OCI-LY7 (cell line): ENCODE data around the gene CNN1. TPM values are rescaled to one million over a fixed set of nuclear protein-coding genes. Genes with fewer than 3 reads are reported as not detected.

ENCODE experiments used
- BruUV-seq: library from RNA; stranded (reverse); fragments of 400-500 nt; replicated peaks from 2 replicates; lab custom pipeline; 2021; lab: Mats Ljungman, UMichigan
- CTCF ChIA-PET: fragments of 300-600 bp; sonication (Branson Sonifier 250); formaldehyde crosslinking; loops from one replicate; lab custom pipeline; 2022; ENCODE audit warnings: antibody characterized with exemption; ENCODE audit not compliant: unreplicated experiment; lab: Charles Lee
- POLR2A ChIA-PET: fragments of 300-600 bp; sonication (Branson Sonifier 250); formaldehyde crosslinking; loops from one replicate; lab custom pipeline; 2022; ENCODE audit warnings: antibody characterized with exemption; lab: Charles Lee
- DNase-seq: peaks from one replicate; pipeline ENCODE4 v3.0.0-alpha.2; 2015; ENCODE audit warnings: low spot score
- H2AFZ ChIP-seq: fragments of 200-600 bp; sonication (generic), shearing (Covaris generic); 2 replicates; pipeline ENCODE4 v1.6.1; 2014; ENCODE audit warnings: mild to moderate bottlenecking, antibody characterized with exemption, low read length, moderate library complexity
- H3K27ac ChIP-seq: fragments of 200-600 bp; sonication (generic); 2 replicates; pipeline ENCODE4 v1.5.1; 2014; ENCODE audit warnings: mixed run types, low read depth, mild to moderate bottlenecking, moderate library complexity, low read length, inconsistent platforms; ENCODE audit not compliant: poor library complexity, severe bottlenecking
- H3K36me3 ChIP-seq: fragments of 200-600 bp; sonication (generic); 2 replicates; pipeline ENCODE4 v1.6.1; 2014; ENCODE audit warnings: mild to moderate bottlenecking, antibody characterized with exemption, low read length, moderate library complexity, mixed read lengths; ENCODE audit not compliant: insufficient read depth
- H3K4me1 ChIP-seq: fragments of 200-600 bp; sonication (generic); 2 replicates; pipeline ENCODE4 v1.5.1; 2014; ENCODE audit warnings: mild to moderate bottlenecking, low read length; ENCODE audit not compliant: insufficient read depth, poor library complexity, severe bottlenecking
- H3K4me2 ChIP-seq: fragments of 200-600 bp; sonication (generic); 2 replicates; pipeline ENCODE4 v1.6.1; 2014; ENCODE audit warnings: mild to moderate bottlenecking, low read length
- H3K4me3 ChIP-seq: fragments of 200-600 bp; sonication (generic); 2 replicates; pipeline ENCODE4 v1.5.1; 2014; ENCODE audit warnings: mild to moderate bottlenecking, low read depth, low read length; ENCODE audit not compliant: poor library complexity, severe bottlenecking
- H3K79me2 ChIP-seq: fragments of 200-600 bp; sonication (generic); 2 replicates; pipeline ENCODE4 v1.6.1; 2016; ENCODE audit warnings: low read depth, mild to moderate bottlenecking, low read length, moderate library complexity, mixed read lengths; ENCODE audit not compliant: insufficient read depth
- H3K9me2 ChIP-seq: fragments of 200-600 bp; sonication (generic); 2 replicates; pipeline ENCODE4 v1.6.1; 2016; ENCODE audit warnings: mild to moderate bottlenecking, low read length, mixed read lengths; ENCODE audit not compliant: insufficient read depth
- H3K9me3 ChIP-seq: fragments of 200-600 bp; sonication (generic); 2 replicates; pipeline ENCODE4 v1.6.1; 2014; ENCODE audit warnings: mild to moderate bottlenecking, mixed run types, low read length, mixed read lengths
- H4K20me1 ChIP-seq: fragments of 200-600 bp; sonication (generic); 2 replicates; pipeline ENCODE4 v1.6.1; 2014; ENCODE audit warnings: mild to moderate bottlenecking, antibody characterized with exemption, low read length, moderate library complexity, mixed read lengths; ENCODE audit not compliant: insufficient read depth
- EZH2phosphoT487 ChIP-seq: fragments of 200-600 bp; sonication (generic); IDR thresholded peaks from 2 replicates; pipeline ENCODE4 v1.6.1; 2018; ENCODE audit warnings: low read depth, borderline replicate concordance, mild to moderate bottlenecking, mixed run types, antibody characterized with exemption, low read length, moderate library complexity, mixed read lengths
- intact Hi-C: fragments of 100-400 bp; cut with micrococcal nuclease; formaldehyde crosslinking; loops from one replicate; pipeline ENCODE4 v1.10.0; 2022; ENCODE audit not compliant: unreplicated experiment
- total RNA-seq, 2 experiments: library from RNA; depleted of rRNA in 1 of 2; stranded (reverse); fragments of >200 nt in 1 of 2; shearing (Covaris generic) in 1 of 2; gene quantifications; 2 replicates each; pipeline ENCODE4 v1.2.3, GENCODE V29; 2014 to 2022
- TF ChIP-seq, protein P1 (sequence below): fragments of 200-600 bp; sonication (generic); conservative IDR thresholded peaks from 2 replicates; pipeline ENCODE4 v1.5.1; 2014; ENCODE audit warnings: mild to moderate bottlenecking, antibody characterized with exemption, low read length, moderate library complexity, mixed read lengths

Gene CNN1
- total RNA-seq, 2 experiments from 2014 or later: not detected

GRCh38 chr19:11496391-11497163 is 42.1 kb upstream of the CNN1 start:
- H4K20me1 ChIP-seq: no peaks in the 10 kb centered on the region
- no peak overlapping the region for H2AFZ ChIP-seq
- no peak overlapping the region for H3K4me3 ChIP-seq
- intact Hi-C loops: loop anchor here (1.0 kb wide), 1 partner anchor 91 kb away; no protein-coding TSS in a partner anchor
- H3K27ac ChIP-seq: no peak overlapping the region
- no TSS peak for BruUV-seq
- ChIA-PET POLR2A (no interaction called here), CTCF (no interaction called here)
- TF ChIP-seq EZH2phosphoT487: no peak
- TF ChIP-seq, protein P1, sequence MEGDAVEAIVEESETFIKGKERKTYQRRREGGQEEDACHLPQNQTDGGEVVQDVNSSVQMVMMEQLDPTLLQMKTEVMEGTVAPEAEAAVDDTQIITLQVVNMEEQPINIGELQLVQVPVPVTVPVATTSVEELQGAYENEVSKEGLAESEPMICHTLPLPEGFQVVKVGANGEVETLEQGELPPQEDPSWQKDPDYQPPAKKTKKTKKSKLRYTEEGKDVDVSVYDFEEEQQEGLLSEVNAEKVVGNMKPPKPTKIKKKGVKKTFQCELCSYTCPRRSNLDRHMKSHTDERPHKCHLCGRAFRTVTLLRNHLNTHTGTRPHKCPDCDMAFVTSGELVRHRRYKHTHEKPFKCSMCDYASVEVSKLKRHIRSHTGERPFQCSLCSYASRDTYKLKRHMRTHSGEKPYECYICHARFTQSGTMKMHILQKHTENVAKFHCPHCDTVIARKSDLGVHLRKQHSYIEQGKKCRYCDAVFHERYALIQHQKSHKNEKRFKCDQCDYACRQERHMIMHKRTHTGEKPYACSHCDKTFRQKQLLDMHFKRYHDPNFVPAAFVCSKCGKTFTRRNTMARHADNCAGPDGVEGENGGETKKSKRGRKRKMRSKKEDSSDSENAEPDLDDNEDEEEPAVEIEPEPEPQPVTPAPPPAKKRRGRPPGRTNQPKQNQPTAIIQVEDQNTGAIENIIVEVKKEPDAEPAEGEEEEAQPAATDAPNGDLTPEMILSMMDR: peak; percentile 95
- H3K9me2 ChIP-seq: no peaks in the 10 kb centered on the region
- H3K4me2 ChIP-seq: no peak overlapping the region
- no peaks in the 10 kb centered on the region for H3K4me1 ChIP-seq
- H3K36me3 ChIP-seq: peaks cover 37% of the 10 kb centered on the region
- DNase-seq: peak; percentile 77
- no peaks in the 10 kb centered on the region for H3K9me3 ChIP-seq
- H3K79me2 ChIP-seq: no peaks in the 10 kb centered on the region

DNA sequence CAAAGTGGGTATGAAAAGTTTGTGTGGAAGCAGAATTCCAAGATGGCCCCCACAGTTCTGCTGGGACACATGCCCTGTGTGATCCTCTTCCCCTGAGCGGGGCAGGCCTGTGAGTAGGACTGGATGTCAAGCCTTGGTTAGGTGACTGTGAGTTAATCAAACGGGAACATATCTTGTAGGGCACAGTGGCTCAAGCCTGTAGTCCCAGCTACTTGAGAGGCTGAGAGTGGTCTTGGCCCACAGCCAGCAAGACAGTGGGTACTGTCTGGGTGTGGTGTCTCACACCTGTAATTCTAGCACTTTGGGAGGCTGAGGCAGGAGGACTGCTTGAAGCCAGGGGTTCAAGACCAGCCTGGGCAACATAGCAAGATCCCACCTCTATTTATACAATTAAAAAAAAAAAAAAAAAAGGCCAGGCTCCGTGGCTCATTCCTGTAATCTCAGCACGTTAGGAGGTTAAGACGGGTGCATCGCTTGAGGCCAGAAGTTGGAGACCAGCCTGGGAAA is 39.4 kb upstream of the CNN1 start:
- Histone ChIP-seq H4K20me1 (no peaks in the 10 kb centered on the region), H3K27ac (no peak overlapping the region), H3K4me3 (no peak overlapping the region), H3K36me3 (peaks cover 27% of the 10 kb centered on the region), H2AFZ (no peak overlapping the region), H3K4me2 (no peak overlapping the region), H3K9me2 (no peaks in the 10 kb centered on the region), H3K9me3 (no peaks in the 10 kb centered on the region), H3K4me1 (peaks cover under 1% of the 10 kb centered on the region), H3K79me2 (peaks cover under 1% of the 10 kb centered on the region; the same call in 1 of the 2 replicates)
- no TSS peak for BruUV-seq
- CTCF ChIA-PET: no interaction called here
- TF ChIP-seq EZH2phosphoT487: no peak
- TF ChIP-seq, protein P1: no peak
- no peak for DNase-seq
- intact Hi-C loops: no loop called here
- POLR2A ChIA-PET: no interaction called here

DNA sequence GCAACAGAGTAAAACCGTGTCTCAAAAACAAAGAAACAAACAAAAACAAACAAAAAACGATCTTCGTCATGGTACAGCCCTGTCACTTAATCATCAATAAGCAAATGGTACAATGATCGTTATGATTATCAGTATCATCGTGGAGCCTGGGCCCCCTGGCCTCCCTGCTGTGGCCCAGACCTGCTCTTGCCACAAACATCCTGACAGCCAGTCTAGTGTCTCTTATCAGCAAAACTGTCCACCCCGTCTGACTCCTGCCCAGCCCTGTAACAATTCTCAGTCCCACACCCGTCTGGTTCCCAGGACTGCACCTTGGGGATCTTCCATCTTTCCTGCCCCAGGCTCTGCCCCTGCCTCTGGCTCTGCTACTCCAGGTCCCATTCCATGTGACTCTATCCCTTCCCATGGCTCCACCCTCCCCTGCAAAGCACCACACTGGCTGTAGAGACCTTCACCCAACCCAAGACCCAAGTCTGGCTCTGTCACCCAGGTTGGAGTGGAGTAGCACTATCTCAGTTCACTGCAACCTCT is 38.7 kb upstream of the CNN1 start:
- Histone ChIP-seq H2AFZ (no peak overlapping the region), H3K4me1 (peaks cover 7% of the 10 kb centered on the region), H3K9me3 (no peaks in the 10 kb centered on the region), H3K4me3 (no peak overlapping the region), H3K4me2 (no peak overlapping the region), H4K20me1 (no peaks in the 10 kb centered on the region), H3K79me2 (peaks cover 6% of the 10 kb centered on the region; the same call in 1 of the 2 replicates), H3K27ac (no peak overlapping the region), H3K36me3 (peaks cover 22% of the 10 kb centered on the region), H3K9me2 (no peaks in the 10 kb centered on the region)
- POLR2A ChIA-PET: no interaction called here
- no peak for DNase-seq
- intact Hi-C loops: no loop called here
- CTCF ChIA-PET: no interaction called here
- no peak for TF ChIP-seq EZH2phosphoT487
- TF ChIP-seq, protein P1: no peak
- no TSS peak for BruUV-seq
